Measurements from ENCODE around the gene CDH12.

Gene CDH12

DNA sequence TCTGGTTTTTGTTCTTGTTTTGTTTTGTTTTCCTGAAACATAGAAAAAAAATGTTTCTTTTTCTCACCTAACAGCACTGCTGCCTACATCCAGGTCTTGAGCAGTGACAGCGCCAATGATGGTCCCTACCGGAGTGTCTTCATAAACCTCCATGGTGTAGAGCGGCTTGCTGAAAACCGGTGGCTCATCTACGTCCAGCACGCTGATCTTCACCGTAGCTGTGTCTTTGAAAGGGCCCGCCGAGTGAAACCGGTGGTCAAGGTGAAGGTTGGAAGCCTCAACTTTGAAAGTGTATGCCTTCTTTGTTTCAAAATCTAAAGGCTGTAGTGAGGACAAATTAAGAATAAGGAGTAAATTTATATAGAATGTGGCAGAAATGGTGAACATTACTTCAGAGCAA lies 1051.0 kb downstream of the CDH12 start:
- TF ChIP-seq, protein P1, sequence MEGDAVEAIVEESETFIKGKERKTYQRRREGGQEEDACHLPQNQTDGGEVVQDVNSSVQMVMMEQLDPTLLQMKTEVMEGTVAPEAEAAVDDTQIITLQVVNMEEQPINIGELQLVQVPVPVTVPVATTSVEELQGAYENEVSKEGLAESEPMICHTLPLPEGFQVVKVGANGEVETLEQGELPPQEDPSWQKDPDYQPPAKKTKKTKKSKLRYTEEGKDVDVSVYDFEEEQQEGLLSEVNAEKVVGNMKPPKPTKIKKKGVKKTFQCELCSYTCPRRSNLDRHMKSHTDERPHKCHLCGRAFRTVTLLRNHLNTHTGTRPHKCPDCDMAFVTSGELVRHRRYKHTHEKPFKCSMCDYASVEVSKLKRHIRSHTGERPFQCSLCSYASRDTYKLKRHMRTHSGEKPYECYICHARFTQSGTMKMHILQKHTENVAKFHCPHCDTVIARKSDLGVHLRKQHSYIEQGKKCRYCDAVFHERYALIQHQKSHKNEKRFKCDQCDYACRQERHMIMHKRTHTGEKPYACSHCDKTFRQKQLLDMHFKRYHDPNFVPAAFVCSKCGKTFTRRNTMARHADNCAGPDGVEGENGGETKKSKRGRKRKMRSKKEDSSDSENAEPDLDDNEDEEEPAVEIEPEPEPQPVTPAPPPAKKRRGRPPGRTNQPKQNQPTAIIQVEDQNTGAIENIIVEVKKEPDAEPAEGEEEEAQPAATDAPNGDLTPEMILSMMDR (conservative IDR thresholded peaks at IDR 0.05; ENCODE audit: low read depth, low read length), result no peak

GRCh38 chr5:21792748-21793147 lies 1060.4 kb downstream of the CDH12 start:
- H3K4me3 ChIP-seq (ENCODE audit: low read length), result no peak overlapping the region
- TF ChIP-seq, protein P1 (conservative IDR thresholded peaks at IDR 0.05; ENCODE audit: low read depth, low read length), result no peak
- DNase-seq (ENCODE audit: low read depth), result no peak

More for the DNA sequence above, 1051.0 kb downstream of the CDH12 start:
- no peak overlapping the region for H3K4me3 ChIP-seq (ENCODE audit: low read length)
- DNase-seq (ENCODE audit: low read depth), result no peak

DNA sequence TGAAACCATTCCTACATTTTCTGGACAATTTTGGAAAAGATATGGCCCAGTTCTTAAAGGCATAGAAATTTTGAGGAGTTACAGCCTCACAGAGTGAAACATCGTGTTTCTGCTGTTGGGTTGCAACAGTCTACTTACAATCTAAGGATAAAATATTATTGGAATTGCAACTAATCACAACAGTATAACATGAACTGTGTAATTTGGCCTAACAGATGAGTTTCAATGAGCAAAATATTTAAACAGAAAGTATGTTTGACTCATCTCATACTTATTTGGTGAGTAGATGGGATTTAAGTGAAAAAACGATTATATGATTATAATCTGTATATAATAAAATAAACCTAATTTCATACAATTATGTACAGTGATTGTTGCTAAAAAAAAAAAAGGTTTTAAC lies 1061.8 kb downstream of the CDH12 start:
- TF ChIP-seq, protein P1 (conservative IDR thresholded peaks at IDR 0.05; ENCODE audit: low read depth, low read length), result no peak
- H3K4me3 ChIP-seq (ENCODE audit: low read length), result no peak overlapping the region
- peak; percentile 39 for DNase-seq (ENCODE audit: low read depth)

GRCh38 chr5:21784487-21784886 lies 1068.7 kb downstream of the CDH12 start:
- DNase-seq (ENCODE audit: low read depth), result no peak
- no peak overlapping the region for H3K4me3 ChIP-seq (ENCODE audit: low read length)
- TF ChIP-seq, protein P1 (conservative IDR thresholded peaks at IDR 0.05; ENCODE audit: low read depth, low read length), result no peak

DNA sequence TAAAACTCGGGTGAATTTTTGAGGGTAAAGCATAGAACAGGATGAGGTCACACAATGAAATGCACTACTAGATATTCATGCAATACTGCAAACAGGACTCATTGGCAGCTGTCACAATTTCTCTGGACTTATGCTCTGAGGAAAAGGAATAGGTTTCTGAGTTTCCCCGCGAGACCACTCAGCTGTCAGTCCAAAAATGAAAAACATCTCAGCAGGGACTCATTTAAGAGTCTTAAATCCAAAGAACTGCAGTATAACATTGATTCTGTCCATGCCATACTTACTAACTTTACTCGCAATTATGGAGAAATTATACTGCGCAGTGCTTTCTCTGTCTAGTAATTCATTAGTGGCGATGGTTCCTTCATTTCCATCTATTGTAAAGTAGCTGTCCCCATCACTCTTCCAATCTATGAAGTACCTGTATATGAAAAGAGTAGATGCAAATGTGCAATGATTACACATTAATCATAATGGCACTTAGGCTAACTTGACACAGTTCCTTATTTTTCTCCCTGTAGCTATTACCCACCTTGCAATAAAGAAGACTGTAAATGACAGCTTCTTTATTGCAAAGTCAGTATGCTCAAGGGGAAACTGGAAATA lies 1070.0 kb downstream of the CDH12 start:
- TF ChIP-seq, protein P1 (conservative IDR thresholded peaks at IDR 0.05; ENCODE audit: low read depth, low read length), result no peak
- DNase-seq (ENCODE audit: low read depth), result no peak
- no peak overlapping the region for H3K4me3 ChIP-seq (ENCODE audit: low read length)

DNA sequence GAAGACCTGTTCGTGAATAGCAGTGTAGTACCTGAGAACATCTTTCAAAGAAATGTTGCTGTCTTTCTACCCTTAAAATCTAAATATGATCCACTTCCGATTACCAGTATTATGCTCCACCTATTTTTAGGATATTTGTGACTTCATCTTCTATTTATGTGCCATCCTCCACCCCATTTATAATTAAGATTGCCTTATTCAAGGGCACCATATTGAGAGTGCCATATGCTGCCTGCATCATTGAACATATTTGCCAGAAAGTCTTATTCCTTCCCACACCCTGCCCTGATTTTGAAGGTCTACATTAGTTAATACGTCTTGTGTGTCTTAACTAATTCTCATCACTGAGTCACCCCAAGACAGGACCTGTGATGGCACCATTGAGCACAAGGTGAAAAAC lies 1076.7 kb downstream of the CDH12 start:
- TF ChIP-seq, protein P1 (conservative IDR thresholded peaks at IDR 0.05; ENCODE audit: low read depth, low read length), result no peak
- H3K4me3 ChIP-seq (ENCODE audit: low read length), result no peak overlapping the region
- DNase-seq (ENCODE audit: low read depth), result no peak

- TF ChIP-seq, protein P1 (conservative IDR thresholded peaks at IDR 0.05; ENCODE audit: low read depth, low read length), result no peak
- H3K4me3 ChIP-seq (ENCODE audit: low read length), result no peak overlapping the region
- DNase-seq (ENCODE audit: low read depth), result no peak
Observed at GRCh38 chr5:21774801-21775200, 1078.3 kb downstream of the CDH12 start.

Data from retinal pigment epithelial cell (primary cell).